Epithelial cell of esophagus (primary cell): ENCODE results near the gene RERE.

Experiments
- DNase-seq: peaks from one replicate; pipeline ENCODE4 v3.0.0; 2010; ENCODE audit warnings: low read depth
- H3K4me3 ChIP-seq: 2 replicates; pipeline ENCODE4 v1.5.1; 2011; ENCODE audit warnings: mild to moderate bottlenecking, low read length, control low read depth
- TF ChIP-seq, protein P1 (sequence below): IDR thresholded peaks from 2 replicates; pipeline ENCODE4 v1.5.1; 2011; ENCODE audit warnings: low read depth, mild to moderate bottlenecking, low read length, control low read depth, inconsistent platforms; ENCODE audit not compliant: insufficient read depth; ENCODE audit errors: missing control alignments

The RERE gene

DNA sequence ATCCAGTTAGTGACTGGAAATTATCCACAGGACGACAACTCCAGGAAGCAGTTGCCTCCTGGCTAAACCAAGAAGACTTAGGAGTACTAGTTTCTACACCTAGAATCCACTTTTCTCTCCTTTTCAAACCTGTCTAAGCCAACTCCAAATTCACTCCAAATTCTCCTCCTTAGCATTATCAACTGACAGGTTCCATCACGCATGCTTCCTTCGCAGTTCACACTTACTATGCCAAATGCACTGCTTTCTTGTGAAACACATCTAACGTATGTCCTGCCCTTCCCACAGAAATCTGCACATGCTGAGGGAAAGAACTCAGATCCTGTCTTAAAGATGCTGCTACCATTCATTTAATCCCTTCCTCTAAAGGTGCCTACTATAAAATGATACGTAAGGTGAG, 225.9 kb downstream of the RERE start:
- peak; percentile 21 for DNase-seq
- TF ChIP-seq, protein P1, sequence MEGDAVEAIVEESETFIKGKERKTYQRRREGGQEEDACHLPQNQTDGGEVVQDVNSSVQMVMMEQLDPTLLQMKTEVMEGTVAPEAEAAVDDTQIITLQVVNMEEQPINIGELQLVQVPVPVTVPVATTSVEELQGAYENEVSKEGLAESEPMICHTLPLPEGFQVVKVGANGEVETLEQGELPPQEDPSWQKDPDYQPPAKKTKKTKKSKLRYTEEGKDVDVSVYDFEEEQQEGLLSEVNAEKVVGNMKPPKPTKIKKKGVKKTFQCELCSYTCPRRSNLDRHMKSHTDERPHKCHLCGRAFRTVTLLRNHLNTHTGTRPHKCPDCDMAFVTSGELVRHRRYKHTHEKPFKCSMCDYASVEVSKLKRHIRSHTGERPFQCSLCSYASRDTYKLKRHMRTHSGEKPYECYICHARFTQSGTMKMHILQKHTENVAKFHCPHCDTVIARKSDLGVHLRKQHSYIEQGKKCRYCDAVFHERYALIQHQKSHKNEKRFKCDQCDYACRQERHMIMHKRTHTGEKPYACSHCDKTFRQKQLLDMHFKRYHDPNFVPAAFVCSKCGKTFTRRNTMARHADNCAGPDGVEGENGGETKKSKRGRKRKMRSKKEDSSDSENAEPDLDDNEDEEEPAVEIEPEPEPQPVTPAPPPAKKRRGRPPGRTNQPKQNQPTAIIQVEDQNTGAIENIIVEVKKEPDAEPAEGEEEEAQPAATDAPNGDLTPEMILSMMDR: no peak
- H3K4me3 ChIP-seq: no peak overlapping the region

DNA sequence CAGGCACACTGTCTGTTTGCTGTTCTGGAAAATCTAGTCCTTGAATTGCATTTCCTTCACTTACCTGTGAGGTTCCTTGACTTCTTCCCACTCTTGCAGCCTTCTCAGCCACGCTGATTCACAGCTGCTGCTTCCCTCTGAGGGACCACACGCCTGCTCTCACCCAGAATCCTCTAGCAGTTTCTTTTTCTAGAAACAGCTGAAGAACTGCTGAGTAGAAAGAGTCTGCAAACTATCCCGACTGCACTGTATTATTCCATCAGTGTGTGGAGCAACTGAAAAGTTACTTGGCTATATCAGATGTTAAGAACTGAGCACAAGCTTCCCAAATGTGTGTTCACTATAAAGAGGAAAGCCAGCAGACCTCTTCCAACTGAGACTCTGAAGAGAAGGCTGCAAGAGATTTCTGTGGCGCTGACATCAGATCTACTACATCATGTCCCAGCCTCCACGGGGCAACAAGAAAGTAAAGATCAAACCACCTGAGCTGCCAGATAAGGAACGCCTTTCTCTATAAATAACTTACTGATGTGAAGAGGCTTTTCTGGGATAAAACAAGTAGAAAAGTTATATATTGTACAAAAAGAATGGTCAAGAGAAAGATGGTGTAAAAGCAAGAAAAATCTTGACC, 226.6 kb downstream of the RERE start:
- no peak for DNase-seq
- H3K4me3 ChIP-seq: no peak overlapping the region
- TF ChIP-seq, protein P1: no peak

DNA sequence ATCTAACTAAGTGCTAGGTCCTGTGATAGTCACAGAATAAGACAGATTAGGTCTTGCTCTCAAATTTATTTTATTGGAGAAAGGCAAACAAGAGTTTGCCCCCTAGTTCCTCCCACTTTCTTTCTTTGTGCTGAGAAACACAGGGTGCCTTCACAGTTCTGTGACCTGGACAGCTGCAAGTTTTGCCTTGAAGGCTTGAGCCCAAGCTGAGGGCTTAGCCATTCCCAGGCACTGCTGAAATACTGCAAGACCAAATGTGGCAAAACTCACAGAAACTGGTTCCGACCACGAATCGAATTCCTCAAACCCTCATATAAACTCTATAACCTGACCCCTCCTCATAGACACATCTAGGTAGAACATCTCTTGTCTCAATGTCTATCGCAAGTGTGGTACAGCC, 227.9 kb downstream of the RERE start:
- no peak for DNase-seq
- H3K4me3 ChIP-seq: no peak overlapping the region
- TF ChIP-seq, protein P1: no peak

DNA sequence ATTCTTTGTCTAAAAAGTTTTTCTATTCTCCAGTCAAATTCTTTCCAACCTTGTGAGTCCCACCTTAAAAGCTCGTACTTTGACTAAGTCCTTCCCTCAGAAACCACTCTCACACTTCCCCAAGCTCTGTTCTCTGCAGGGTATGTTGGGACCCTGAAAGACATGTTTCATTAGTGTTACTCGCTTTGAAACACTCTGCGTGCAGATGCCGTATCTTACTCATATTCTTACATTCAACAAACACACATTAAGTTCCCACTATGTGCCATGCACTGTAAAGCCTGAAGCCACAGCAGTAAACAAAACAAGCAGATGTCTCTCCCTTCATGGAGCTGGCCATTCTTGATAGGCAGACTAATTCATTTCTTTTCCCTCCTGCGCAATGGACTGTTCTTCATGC, 229.7 kb downstream of the RERE start:
- TF ChIP-seq, protein P1: no peak
- no peak for DNase-seq
- no peak overlapping the region for H3K4me3 ChIP-seq

DNA sequence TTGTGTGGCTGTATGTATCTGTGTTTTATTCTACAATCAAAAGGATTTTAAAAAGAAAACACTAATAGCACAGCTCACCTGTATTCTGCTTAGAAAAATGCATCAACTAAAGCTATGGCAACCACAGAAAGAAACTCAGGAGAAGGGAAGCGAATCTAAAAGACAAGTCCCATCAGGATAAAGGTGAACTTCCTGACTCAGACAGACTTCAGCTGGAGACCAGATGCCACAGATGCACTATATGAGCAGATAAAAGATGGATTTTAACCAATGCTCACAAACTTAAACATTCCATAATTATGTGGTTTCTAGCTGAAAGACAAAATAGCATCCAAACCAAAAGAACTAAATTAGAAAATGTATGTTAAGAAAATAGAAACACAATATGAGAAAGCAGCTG, 231.0 kb downstream of the RERE start:
- peak; percentile 38 for DNase-seq
- no peak overlapping the region for H3K4me3 ChIP-seq
- TF ChIP-seq, protein P1: no peak

DNA sequence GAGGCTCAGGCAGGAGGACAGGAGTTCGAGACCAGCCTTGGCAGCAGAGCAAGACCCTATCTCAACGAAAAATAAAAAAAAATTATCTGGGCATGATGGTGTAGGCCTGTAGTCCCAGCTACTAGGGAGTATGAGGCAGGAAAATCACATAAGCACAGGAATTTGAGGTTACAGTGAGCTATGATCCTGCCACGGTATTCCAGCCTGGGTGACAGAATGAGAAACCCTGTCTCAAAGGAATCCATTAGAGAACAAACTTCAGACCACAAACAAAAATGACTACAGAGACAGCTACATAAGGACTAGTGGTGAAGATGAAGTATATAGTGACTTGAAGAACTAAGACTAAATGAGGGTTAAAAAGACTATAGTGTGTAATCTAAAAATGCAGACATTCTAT, 233.1 kb downstream of the RERE start:
- no peak for DNase-seq
- TF ChIP-seq, protein P1: no peak
- H3K4me3 ChIP-seq: no peak overlapping the region

DNA sequence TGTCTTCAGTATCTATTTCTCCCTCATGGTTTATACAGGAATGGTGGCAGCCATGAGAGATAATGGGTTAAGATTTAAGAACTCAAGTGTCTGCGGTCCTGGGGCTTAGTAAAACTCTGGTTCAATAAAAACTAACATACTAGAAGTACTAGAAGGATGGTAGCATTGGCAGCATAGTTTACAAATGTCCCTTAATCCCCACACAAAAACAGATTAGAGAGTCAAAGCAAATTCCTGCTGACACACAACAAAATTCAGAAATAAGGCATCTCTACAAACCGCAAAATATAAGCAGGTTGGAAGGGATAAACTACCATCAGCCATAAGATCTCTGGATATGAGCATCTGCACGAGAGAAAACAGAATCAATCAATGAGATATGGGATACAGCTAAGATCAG, 234.4 kb downstream of the RERE start:
- TF ChIP-seq, protein P1: no peak
- no peak for DNase-seq
- no peak overlapping the region for H3K4me3 ChIP-seq
